OCI-LY1 (cell line): ENCODE data around the gene UBR4.

Source experiments
- CTCF ChIP-seq: fragments of 200-600 bp; sonication (generic), shearing (Covaris generic); IDR thresholded peaks from 2 replicates; pipeline ENCODE4 v1.5.1; 2017; ENCODE audit warnings: mild to moderate bottlenecking, antibody characterized with exemption, low read length, moderate library complexity, mixed read lengths
- EZH2 ChIP-seq: fragments of 200-600 bp; sonication (generic), shearing (Covaris generic); IDR thresholded peaks from 2 replicates; pipeline ENCODE4 v1.8.0; 2017; ENCODE audit warnings: borderline replicate concordance, mixed run types, mild to moderate bottlenecking, antibody characterized with exemption, low read length, moderate library complexity, mixed read lengths

- TF ChIP-seq CTCF (no peak), EZH2 (no peak)
Measured at GRCh38 chr1:19191811-19192210, 18.3 kb downstream of the UBR4 start.
